NCI-H774 (cell line): ENCODE measurements around the gene POLR1C.
"Not testable (repeated sequence)": the region's sequence is repeated elsewhere in the genome, so short reads cannot be mapped to it uniquely, and the experiment has no call there.

Source experiments
- DNase-seq: peaks from one replicate; lab custom pipeline; 2025; lab: John Stamatoyannopoulos, UW

Gene POLR1C

GRCh38 chr6:43516697-43517504 is at the start of gene POLR1C, which contains the start of gene YIPF3:
POLR1C (plus strand) TSS chr6:43517089; CDS start chr6:43517110, 21 bp downstream.
YIPF3 (minus strand) TSS chr6:43516926; CDS start chr6:43516807, 119 bp downstream.
- peak; percentile 98 for DNase-seq

- DNase-seq = not testable (repeated sequence)
Observed at GRCh38 chr6:43467265-43467664, 49.6 kb upstream of the POLR1C start.

GRCh38 chr6:43467752-43468151 is 49.1 kb upstream of the POLR1C start:
- DNase-seq = no peak

- DNase-seq = no peak
Observed at GRCh38 chr6:43468240-43468639, 48.6 kb upstream of the POLR1C start.

GRCh38 chr6:43468748-43469681 is 47.9 kb upstream of the POLR1C start:
- DNase-seq = no peak

- no peak for DNase-seq
Observed at GRCh38 chr6:43469947-43470346, 46.9 kb upstream of the POLR1C start.

- DNase-seq = no peak
Observed at GRCh38 chr6:43471399-43471798, 45.5 kb upstream of the POLR1C start.

GRCh38 chr6:43472515-43472914 is 44.4 kb upstream of the POLR1C start:
- DNase-seq = no peak

- DNase-seq = no peak
Observed at GRCh38 chr6:43475516-43475915, 41.4 kb upstream of the POLR1C start.

- no peak for DNase-seq
Observed at GRCh38 chr6:43476746-43477145, 40.1 kb upstream of the POLR1C start.

- DNase-seq = peak; percentile 88
Observed at GRCh38 chr6:43477235-43478007, 39.5 kb upstream of the POLR1C start, which contains the start of gene TJAP1. TJAP1 (plus strand) TSS chr6:43477570; CDS start chr6:43499002, 21,432 bp downstream.

GRCh38 chr6:43478008-43478372 is 38.9 kb upstream of the POLR1C start:
- DNase-seq = no peak

- DNase-seq = no peak
Observed at GRCh38 chr6:43481075-43481474, 35.8 kb upstream of the POLR1C start.

GRCh38 chr6:43481591-43482236 is 35.2 kb upstream of the POLR1C start:
- no peak for DNase-seq

- no peak for DNase-seq
Observed at GRCh38 chr6:43488667-43489276, 28.1 kb upstream of the POLR1C start.

GRCh38 chr6:43489277-43490072 is 27.4 kb upstream of the POLR1C start:
- no peak for DNase-seq

- DNase-seq = no peak
Observed at GRCh38 chr6:43490523-43490939, 26.4 kb upstream of the POLR1C start.

- DNase-seq = no peak
Observed at GRCh38 chr6:43491750-43492661, 24.9 kb upstream of the POLR1C start.

GRCh38 chr6:43492673-43493072 is 24.2 kb upstream of the POLR1C start:
- DNase-seq = no peak
